H7 (cell line): ENCODE measurements around the gene AKAP1. TPM values are rescaled to one million over a fixed set of nuclear protein-coding genes. Genes with fewer than 3 reads are reported as not detected.

Experiments
- DNase-seq: peaks from one replicate; pipeline ENCODE4 v3.0.0; 2012
- H3K27me3 ChIP-seq: 2 replicates; pipeline ENCODE4 v1.6.0; 2011; ENCODE audit warnings: mild to moderate bottlenecking, low read length; ENCODE audit not compliant: control insufficient read depth, insufficient read depth
- H3K36me3 ChIP-seq: replicated peaks from 2 replicates; pipeline ENCODE4 v1.5.1; 2011; ENCODE audit warnings: low read length; ENCODE audit not compliant: control insufficient read depth, insufficient read depth
- H3K4me3 ChIP-seq: 2 replicates; pipeline ENCODE4 v1.5.1; 2011; ENCODE audit warnings: low read depth, mild to moderate bottlenecking, control low read depth, low read length, moderate library complexity; ENCODE audit not compliant: insufficient read depth
- total RNA-seq: library from RNA; depleted of rRNA; stranded (reverse); fragments of >200 nt; shearing (Covaris generic); gene quantifications from 2 replicates; pipeline ENCODE4 v1.2.3, GENCODE V29; 2014

Gene AKAP1
- total RNA-seq, 1 experiment from 2014 or later = 67.8 TPM

- Histone ChIP-seq H3K36me3 (no peaks in the 10 kb centered on the region), H3K27me3 (no peaks in the 10 kb centered on the region), H3K4me3 (no peak overlapping the region)
- no peak for DNase-seq
Observed at GRCh38 chr17:57067162-57067561, 17.9 kb upstream of the AKAP1 start.

- Histone ChIP-seq H3K4me3 (no peak overlapping the region), H3K36me3 (no peaks in the 10 kb centered on the region), H3K27me3 (no peaks in the 10 kb centered on the region)
- no peak for DNase-seq
Observed at GRCh38 chr17:57067781-57068180, 17.3 kb upstream of the AKAP1 start.

GRCh38 chr17:57068222-57068658 is 16.8 kb upstream of the AKAP1 start:
- Histone ChIP-seq H3K27me3 (no peaks in the 10 kb centered on the region), H3K4me3 (no peak overlapping the region), H3K36me3 (no peaks in the 10 kb centered on the region)
- peak; percentile 65 for DNase-seq

GRCh38 chr17:57068707-57069106 is 16.3 kb upstream of the AKAP1 start:
- DNase-seq = no peak
- Histone ChIP-seq H3K4me3 (no peak overlapping the region), H3K27me3 (no peaks in the 10 kb centered on the region), H3K36me3 (no peaks in the 10 kb centered on the region)

- Histone ChIP-seq H3K4me3 (no peak overlapping the region), H3K36me3 (no peaks in the 10 kb centered on the region), H3K27me3 (no peaks in the 10 kb centered on the region)
- peak; percentile 68 for DNase-seq
Observed at GRCh38 chr17:57071991-57072944, 12.8 kb upstream of the AKAP1 start.

GRCh38 chr17:57073626-57074025 is 11.4 kb upstream of the AKAP1 start:
- Histone ChIP-seq H3K4me3 (no peak overlapping the region), H3K36me3 (no peaks in the 10 kb centered on the region), H3K27me3 (no peaks in the 10 kb centered on the region)
- no peak for DNase-seq

GRCh38 chr17:57075193-57075592 is 9.9 kb upstream of the AKAP1 start:
- H3K27me3 ChIP-seq = no peaks in the 10 kb centered on the region
- no peak for DNase-seq
- H3K36me3 ChIP-seq = no peaks in the 10 kb centered on the region
- no peak overlapping the region for H3K4me3 ChIP-seq

- Histone ChIP-seq H3K4me3 (no peak overlapping the region), H3K36me3 (no peaks in the 10 kb centered on the region), H3K27me3 (no peaks in the 10 kb centered on the region)
- no peak for DNase-seq
Observed at GRCh38 chr17:57075785-57076184, 9.3 kb upstream of the AKAP1 start.

GRCh38 chr17:57077000-57077399 is 8.0 kb upstream of the AKAP1 start:
- Histone ChIP-seq H3K4me3 (no peak overlapping the region), H3K27me3 (no peaks in the 10 kb centered on the region), H3K36me3 (no peaks in the 10 kb centered on the region)
- no peak for DNase-seq

GRCh38 chr17:57078274-57078673 is 6.8 kb upstream of the AKAP1 start:
- H3K4me3 ChIP-seq = no peak overlapping the region
- no peak for DNase-seq
- no peaks in the 10 kb centered on the region for H3K27me3 ChIP-seq
- H3K36me3 ChIP-seq = no peaks in the 10 kb centered on the region

GRCh38 chr17:57080718-57081117 is 4.3 kb upstream of the AKAP1 start:
- DNase-seq = no peak
- H3K36me3 ChIP-seq = no peaks in the 10 kb centered on the region
- no peaks in the 10 kb centered on the region for H3K27me3 ChIP-seq
- H3K4me3 ChIP-seq = no peak overlapping the region

- no peak overlapping the region for H3K4me3 ChIP-seq
- H3K27me3 ChIP-seq = no peaks in the 10 kb centered on the region; the same call in 1 of the 2 replicates
- H3K36me3 ChIP-seq = no peaks in the 10 kb centered on the region
- no peak for DNase-seq
Observed at GRCh38 chr17:57082441-57082840, 2.6 kb upstream of the AKAP1 start.

GRCh38 chr17:57084361-57084801 is 665 bp upstream of the AKAP1 start:
- no peak for DNase-seq
- Histone ChIP-seq H3K27me3 (no peaks in the 10 kb centered on the region; the same call in 1 of the 2 replicates), H3K4me3 (peak overlapping the region; percentile 89), H3K36me3 (no peaks in the 10 kb centered on the region; the same call in 1 of the 2 replicates)

- Histone ChIP-seq H3K36me3 (no peaks in the 10 kb centered on the region; the same call in 1 of the 2 replicates), H3K4me3 (peak overlapping the region; percentile 89), H3K27me3 (no peaks in the 10 kb centered on the region; the same call in 1 of the 2 replicates)
- DNase-seq = peak; percentile 91
Observed at GRCh38 chr17:57085448-57086068, 512 bp downstream of the AKAP1 start.
